HepG2 (cell line): ENCODE measurements around the gene ANKRD31. TPM values are rescaled to one million over a fixed set of nuclear protein-coding genes. Genes with fewer than 3 reads are reported as not detected.
"Not testable (repeated sequence)": the region's sequence is repeated elsewhere in the genome, so short reads cannot be mapped to it uniquely, and the experiment has no call there.

Source experiments
- ATAC-seq: fragments of 200-7000 bp; cut with Tn5 transposase; 3 replicates; pipeline ENCODE4 v1.9.1; 2020; ENCODE audit warnings: mild to moderate bottlenecking, moderate library complexity
- BruUV-seq: library from RNA; stranded (reverse); fragments of 400-500 nt; replicated peaks from 2 replicates; lab custom pipeline; 2021; lab: Mats Ljungman, UMichigan
- CTCF ChIA-PET: fragments of 300-600 bp; formaldehyde crosslinking; extraction: SDS; loops from one replicate; lab custom pipeline; 2021; ENCODE audit warnings: low total read pairs, inconsistent platforms, low intra/inter-chr PET ratio; lab: Yijun Ruan, JAX
- POLR2A ChIA-PET: fragments of 350-600 bp; sonication (Branson Sonifier 250); formaldehyde crosslinking; loops from one replicate; lab custom pipeline; 2020; ENCODE audit warnings: antibody characterized with exemption, inconsistent platforms; lab: Yijun Ruan, JAX
- DNase-seq: peaks from one replicate; pipeline ENCODE4 v3.0.0-alpha.2; 2015; ENCODE audit warnings: low spot score
- FAIRE-seq: peaks from 3 replicates; lab custom pipeline; 2011; peaks lifted over from hg19 to GRCh38; lab: Jason Lieb, UNC
- H2AFZ ChIP-seq: one replicate; pipeline ENCODE4 v1.6.1; 2011; ENCODE audit warnings: low read length, inconsistent platforms
- H3K27ac ChIP-seq: fragments of 300-600 bp; 3 replicates; pipeline ENCODE4 v1.8.0; 2011; ENCODE audit warnings: mixed run types, mild to moderate bottlenecking, mixed read lengths, low read length, inconsistent platforms; ENCODE audit not compliant: insufficient read depth; ENCODE audit errors: extremely low read length
- H3K27me3 ChIP-seq, 2 experiments: fragments of 200-600 bp in 1 of 2; 2 replicates in 1 of 2; 3 replicates in 1 of 2; pipeline versions ENCODE4 v1.6.0 to v1.8.0; 2011; ENCODE audit warnings: low read length in 2 of 2, mild to moderate bottlenecking in 2 of 2, moderate library complexity in 2 of 2, inconsistent platforms in 1 of 2; ENCODE audit not compliant: insufficient read depth in 2 of 2, control insufficient read depth in 1 of 2
- H3K36me3 ChIP-seq, 2 experiments: fragments of 200-600 bp in 1 of 2; replicated peaks in 1 of 2; 2 replicates in 1 of 2; 3 replicates in 1 of 2; pipeline versions ENCODE4 v1.5.1 to v1.8.0; 2011; ENCODE audit warnings: low read length in 2 of 2, inconsistent platforms in 1 of 2; ENCODE audit not compliant: insufficient read depth in 2 of 2, control insufficient read depth in 1 of 2
- H3K4me1 ChIP-seq: 2 replicates; pipeline ENCODE4 v1.5.1; 2012; ENCODE audit warnings: low read length, inconsistent platforms; ENCODE audit not compliant: insufficient read depth
- H3K4me2 ChIP-seq: 2 replicates; pipeline ENCODE4 v1.6.0; 2011; ENCODE audit warnings: low read depth, low read length, inconsistent platforms
- H3K4me3 ChIP-seq, 3 experiments: fragments of 200-600 bp in 1 of 3; sonication (generic), shearing (Covaris generic) in 1 of 3; replicated peaks in 1 of 3; 2 replicates each; pipeline ENCODE4 v1.5.1; 2011 to 2016; ENCODE audit warnings: low read length in 3 of 3, inconsistent platforms in 2 of 3, low read depth in 2 of 3, mild to moderate bottlenecking in 2 of 3, control low read depth in 1 of 3, mixed read lengths in 1 of 3; ENCODE audit not compliant: insufficient read depth in 1 of 3
- H3K79me2 ChIP-seq: one replicate; pipeline ENCODE4 v1.6.1; 2011; ENCODE audit warnings: low read length, inconsistent platforms; ENCODE audit not compliant: insufficient read depth
- H3K9ac ChIP-seq: 2 replicates; pipeline ENCODE4 v1.6.0; 2011; ENCODE audit warnings: mild to moderate bottlenecking, low read depth, low read length, inconsistent platforms; ENCODE audit not compliant: insufficient read depth
- H3K9me3 ChIP-seq: 2 replicates; pipeline ENCODE4 v1.5.1; 2012; ENCODE audit warnings: mild to moderate bottlenecking, low read length
- H4K20me1 ChIP-seq: 2 replicates; pipeline ENCODE4 v1.6.0; 2011; ENCODE audit warnings: inconsistent platforms, mild to moderate bottlenecking, low read length, moderate library complexity; ENCODE audit not compliant: insufficient read depth
- HNF4A ChIP-seq: sonication (generic); formaldehyde crosslinking; IDR thresholded peaks from 2 replicates; pipeline ENCODE4 v1.4.0; 2020; ENCODE audit warnings: missing genetic modification reagents
- PAXIP1 ChIP-seq: sonication (generic); formaldehyde crosslinking; conservative IDR thresholded peaks from 2 replicates; pipeline ENCODE4 v1.4.0; 2020; ENCODE audit warnings: mild to moderate bottlenecking, missing genetic modification reagents, moderate library complexity
- ZNF292 ChIP-seq: sonication (generic); formaldehyde crosslinking; IDR thresholded peaks from 2 replicates; pipeline ENCODE4 v1.8.1; 2022; ENCODE audit warnings: mild to moderate bottlenecking, low read depth, missing genetic modification reagents, borderline replicate concordance
- ZNF362 ChIP-seq: sonication (generic); formaldehyde crosslinking; IDR thresholded peaks from 2 replicates; pipeline ENCODE4 v1.4.0; 2020; ENCODE audit warnings: missing genetic modification reagents, mild to moderate bottlenecking, borderline replicate concordance
- ZNF441 ChIP-seq: sonication (generic); formaldehyde crosslinking; IDR thresholded peaks from 2 replicates; pipeline ENCODE4 v1.7.0; 2021; ENCODE audit warnings: missing genetic modification reagents, borderline replicate concordance
- WGBS: methylation state at CpG from one replicate; pipeline ENCODE4 v1.1.6; 2017; ENCODE audit warnings: low lambda C conversion rate; 5-methylcytosine and 5-hydroxymethylcytosine counted together
- in situ Hi-C: cut with HindIII; loops from 2 replicates; pipeline ENCODE4 v1.10.0; 2017; ENCODE audit warnings: low pct_unique_long_range_greater_than_20kb; ENCODE audit not compliant: extremely low pct_ligation_motif_present
- intact Hi-C: fragments of 100-400 bp; cut with micrococcal nuclease; formaldehyde crosslinking; loops from one replicate; pipeline ENCODE4 v1.10.0; 2022; ENCODE audit not compliant: unreplicated experiment
- polyA plus RNA-seq, 8 experiments: library from polyadenylated mRNA; depleted of rRNA in 3 of 8; stranded (reverse) in 7 of 8; unstranded in 1 of 8; fragments of >200 nt; fragmentation: Illumina TruSeq in 4 of 8; extraction: Trizol in 4 of 8; gene quantifications; 2 replicates each; pipeline versions ENCODE4 v1.2.1 to v1.2.3, GENCODE V29; 2011 to 2016; ENCODE audit warnings: low read depth in 4 of 8, missing spikeins in 1 of 8, mixed read lengths in 1 of 8; ENCODE audit not compliant: insufficient read depth in 1 of 8
- total RNA-seq, 5 experiments: library from RNA; depleted of rRNA; stranded (reverse); fragments of >200 nt; fragmentation: Illumina TruSeq; extraction: Trizol; gene quantifications; 2 replicates each; pipeline ENCODE4 v1.2.3, GENCODE V29; 2016; ENCODE audit warnings: low read depth in 1 of 5

Gene ANKRD31
- total and polyA plus RNA-seq, 2 of the 13 experiments (the other 11 are each of a cell fraction or from before 2014, with no cell fraction given): 0.01 to 0.09 TPM

GRCh38 chr5:75079346-75079745 is 157.3 kb downstream of the ANKRD31 start:
- 3% methylated on average over 3 of the region's 3 CpGs for WGBS
- H3K27me3 ChIP-seq, H4K20me1 ChIP-seq, H3K79me2 ChIP-seq, H3K4me3 ChIP-seq, H3K9me3 ChIP-seq, H3K27ac ChIP-seq, POLR2A ChIA-PET, intact Hi-C loops, H3K9ac ChIP-seq, CTCF ChIA-PET, BruUV-seq, in situ Hi-C loops, H2AFZ ChIP-seq, H3K36me3 ChIP-seq: not testable (repeated sequence)
- peak; percentile 76; the same call in 1 of the 2 replicates for TF ChIP-seq ZNF362 (CRISPR knock-in tag)
- 0 out of 2 replicates have a peak, but pooled peaks have one; percentile 28 for TF ChIP-seq PAXIP1
- TF ChIP-seq HNF4A (CRISPR knock-in tag): peak; percentile 29
- TF ChIP-seq ZNF292 (CRISPR knock-in tag): peak; percentile 59; the same call in 1 of the 2 replicates
- peak; percentile 61; the same call in 1 of the 2 replicates for TF ChIP-seq ZNF441 (CRISPR knock-in tag)
- FAIRE-seq: peak; percentile 18
- ATAC-seq: peak; percentile 73
- peaks cover 13% of the 10 kb centered on the region; the same call in 1 of the 2 replicates for H3K4me1 ChIP-seq
- H3K4me2 ChIP-seq: peak overlapping the region; percentile 38; the same call in 1 of the 2 replicates
- peak; percentile 10 for DNase-seq
